GM12891 (cell line): ENCODE data around the gene INCENP.

ENCODE experiments used
- PAX5 ChIP-seq: IDR thresholded peaks from 2 replicates; pipeline ENCODE4 v1.6.1; 2011; ENCODE audit warnings: low read length, moderate library complexity, mild to moderate bottlenecking; ENCODE audit not compliant: insufficient read depth, severe bottlenecking
- POLR2A ChIP-seq: IDR thresholded peaks from 2 replicates; pipeline ENCODE4 v1.6.1; 2011; ENCODE audit warnings: low read depth, low read length, control low read depth
- POLR2AphosphoS5 ChIP-seq: IDR thresholded peaks from 2 replicates; pipeline ENCODE4 v1.6.1; 2011; ENCODE audit warnings: low read depth, low read length, control low read depth
- POU2F2 ChIP-seq: IDR thresholded peaks from 2 replicates; pipeline ENCODE4 v1.6.1; 2011; ENCODE audit warnings: low read depth, mild to moderate bottlenecking, control low read depth, low read length, moderate library complexity
- SPI1 ChIP-seq: IDR thresholded peaks from 2 replicates; pipeline ENCODE4 v1.6.1; 2011; ENCODE audit warnings: low read depth, low read length, control low read depth
- TAF1 ChIP-seq: IDR thresholded peaks from 2 replicates; pipeline ENCODE4 v1.6.1; 2011; ENCODE audit warnings: low read depth, low read length, control low read depth

DNA sequence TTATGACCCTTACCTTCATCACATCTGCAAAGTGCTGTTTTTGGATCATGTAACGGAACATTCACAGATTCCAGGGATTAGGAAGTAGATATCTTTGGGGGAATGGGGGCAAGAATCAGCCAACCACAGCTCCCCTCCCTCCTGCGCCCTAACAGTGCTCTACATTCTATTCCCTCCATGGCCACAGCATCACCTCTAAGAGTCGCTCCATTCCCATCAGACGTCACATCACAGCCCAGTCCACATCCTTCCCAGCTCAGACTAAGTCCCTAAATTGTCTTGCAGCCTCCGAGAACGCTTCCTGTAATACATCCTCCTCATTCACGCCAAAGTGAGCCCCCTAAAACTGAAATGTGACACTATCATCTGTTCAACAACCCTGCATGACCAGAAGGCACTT, 72.1 kb downstream of the INCENP start:
- TF ChIP-seq POU2F2 (no peak), POLR2AphosphoS5 (no peak), POLR2A (no peak), TAF1 (no peak), SPI1 (no peak), PAX5 (no peak)
